HCT116 (cell line): ENCODE results near the gene DCUN1D1. TPM values are rescaled to one million over a fixed set of nuclear protein-coding genes. Genes with fewer than 3 reads are reported as not detected.

Source experiments
- ATAC-seq: fragments of 200-7000 bp; cut with Tn5 transposase; 2 replicates; pipeline ENCODE4 v1.9.1; 2020; ENCODE audit warnings: mild to moderate bottlenecking, moderate library complexity
- BruUV-seq: library from RNA; stranded (reverse); fragments of 400-500 nt; replicated peaks from 2 replicates; lab custom pipeline; 2021; lab: Mats Ljungman, UMichigan
- CTCF ChIA-PET: fragments of 300-600 bp; sonication (Branson Sonifier 250); formaldehyde crosslinking; loops from one replicate; lab custom pipeline; 2021; ENCODE audit warnings: antibody characterized with exemption; lab: Charles Lee
- POLR2A ChIA-PET: fragments of 300-600, 350-600 bp; sonication (Branson Sonifier 250); formaldehyde crosslinking; loops from one replicate; lab custom pipeline; 2021; ENCODE audit warnings: antibody characterized with exemption; lab: Charles Lee
- RAD21 ChIA-PET, 2 experiments: fragments of 300-600 bp; sonication (Branson Sonifier 250); formaldehyde crosslinking; loops; one replicate each; lab custom pipeline; 2023; ENCODE audit warnings: low total read pairs in 2 of 2; ENCODE audit not compliant: uncharacterized antibody in 2 of 2, unreplicated experiment in 2 of 2, low non-redundant PET in 1 of 2; lab: Charles Lee
- DNase-seq: peaks from one replicate; pipeline ENCODE4 v3.0.0-alpha.2; 2010; ENCODE audit warnings: low read depth, low spot score
- H2AFZ ChIP-seq: fragments of 200-600 bp; shearing (Covaris generic), sonication (generic); 2 replicates; pipeline ENCODE4 v1.6.1; 2017; ENCODE audit warnings: low read depth, mixed run types, mixed read lengths, antibody characterized with exemption, low read length; ENCODE audit not compliant: poor library complexity, severe bottlenecking
- H3K27ac ChIP-seq: 2 replicates; pipeline ENCODE4 v1.5.1; 2012; ENCODE audit warnings: low read depth, low read length
- H3K27me3 ChIP-seq: fragments of 200-600 bp; sonication (generic); 2 replicates; pipeline ENCODE4 v1.6.1; 2016; ENCODE audit warnings: mixed run types, low read length, mixed read lengths; ENCODE audit not compliant: insufficient read depth
- H3K36me3 ChIP-seq, 2 experiments: fragments of 200-500 bp in 1 of 2; fragments of 200-600 bp in 1 of 2; sonication (Bioruptor generic) in 1 of 2; sonication (generic) in 1 of 2; 2 replicates each; pipeline versions ENCODE4 v1.5.1 to v1.6.1; 2014 to 2016; ENCODE audit warnings: low read length in 2 of 2, inconsistent platforms in 1 of 2, mixed read lengths in 1 of 2, mixed run types in 1 of 2; ENCODE audit not compliant: insufficient read depth in 2 of 2, control insufficient read depth in 1 of 2
- H3K4me1 ChIP-seq, 2 experiments: fragments of 200-600 bp in 1 of 2; sonication (generic) in 1 of 2; 2 replicates each; pipeline versions ENCODE4 v1.5.1 to v1.6.1; 2012 to 2017; ENCODE audit warnings: low read length in 2 of 2, inconsistent platforms in 1 of 2, mild to moderate bottlenecking in 1 of 2, mixed read lengths in 1 of 2, mixed run types in 1 of 2, moderate library complexity in 1 of 2; ENCODE audit not compliant: insufficient read depth in 2 of 2, control insufficient read depth in 1 of 2
- H3K4me2 ChIP-seq: fragments of 200-600 bp; sonication (generic); 2 replicates; pipeline ENCODE4 v1.6.1; 2017; ENCODE audit warnings: mixed run types, low read length, mixed read lengths
- H3K4me3 ChIP-seq, 2 experiments: fragments of 200-600 bp in 1 of 2; sonication (generic) in 1 of 2; replicated peaks in 1 of 2; 2 replicates each; pipeline ENCODE4 v1.5.1; 2011 to 2016; ENCODE audit warnings: low read length in 2 of 2, control low read depth in 1 of 2, low read depth in 1 of 2, mild to moderate bottlenecking in 1 of 2, mixed read lengths in 1 of 2, mixed run types in 1 of 2
- H3K79me2 ChIP-seq: fragments of 200-600 bp; sonication (generic); 2 replicates; pipeline ENCODE4 v1.6.1; 2017; ENCODE audit warnings: mild to moderate bottlenecking, mixed run types, low read length, moderate library complexity, mixed read lengths; ENCODE audit not compliant: insufficient read depth
- H3K9ac ChIP-seq: fragments of 200-600 bp; sonication (generic); 2 replicates; pipeline ENCODE4 v1.6.1; 2016; ENCODE audit warnings: low read length, mixed read lengths
- H3K9me2 ChIP-seq: fragments of 200-600 bp; sonication (generic), shearing (Covaris generic); 2 replicates; pipeline ENCODE4 v1.6.1; 2017; ENCODE audit warnings: mixed run types, mild to moderate bottlenecking, moderate library complexity; ENCODE audit not compliant: insufficient read depth
- H3K9me3 ChIP-seq, 2 experiments: fragments of 200-500 bp in 1 of 2; fragments of 200-600 bp in 1 of 2; sonication (Bioruptor generic) in 1 of 2; sonication (generic) in 1 of 2; 2 replicates each; pipeline ENCODE4 v1.6.1; 2014 to 2017; ENCODE audit warnings: low read length in 2 of 2, mixed read lengths in 2 of 2, inconsistent platforms in 1 of 2, low read depth in 1 of 2, mild to moderate bottlenecking in 1 of 2, mixed run types in 1 of 2, moderate library complexity in 1 of 2; ENCODE audit not compliant: control insufficient read depth in 1 of 2, insufficient read depth in 1 of 2
- H4K20me1 ChIP-seq: fragments of 200-600 bp; sonication (generic), shearing (Covaris generic); 2 replicates; pipeline ENCODE4 v1.6.1; 2017; ENCODE audit warnings: mixed run types, mild to moderate bottlenecking, moderate library complexity; ENCODE audit not compliant: insufficient read depth
- CEBPB ChIP-seq: IDR thresholded peaks from 2 replicates; pipeline ENCODE4 v1.6.1; 2012; ENCODE audit warnings: low read depth
- EGR1 ChIP-seq: IDR thresholded peaks from 2 replicates; pipeline ENCODE4 v1.6.1; 2012; ENCODE audit warnings: low read depth
- ELF1 ChIP-seq: IDR thresholded peaks from 2 replicates; pipeline ENCODE4 v1.6.1; 2012; ENCODE audit warnings: low read depth, borderline replicate concordance
- EZH2 ChIP-seq: fragments of 200-600 bp; sonication (generic); IDR thresholded peaks from 2 replicates; pipeline ENCODE4 v1.6.1; 2017; ENCODE audit warnings: antibody characterized with exemption, mixed run types
- FOSL1 ChIP-seq: IDR thresholded peaks from 2 replicates; pipeline ENCODE4 v1.6.1; 2012; ENCODE audit warnings: low read depth
- MAX ChIP-seq: IDR thresholded peaks from 2 replicates; pipeline ENCODE4 v1.6.1; 2012
- POLR2A ChIP-seq: IDR thresholded peaks from 2 replicates; pipeline ENCODE4 v1.7.0; 2011; ENCODE audit warnings: borderline replicate concordance; ENCODE audit not compliant: insufficient read depth, insufficient read length; ENCODE audit errors: extremely low read depth
- POLR2AphosphoS5 ChIP-seq: IDR thresholded peaks from 2 replicates; pipeline ENCODE4 v1.6.1; 2011; ENCODE audit warnings: mild to moderate bottlenecking, low read depth, low read length, moderate library complexity
- REST ChIP-seq: IDR thresholded peaks from 2 replicates; pipeline ENCODE4 v1.6.1; 2012; ENCODE audit warnings: low read depth
- SIN3A ChIP-seq: IDR thresholded peaks from 2 replicates; pipeline ENCODE4 v1.6.1; 2012; ENCODE audit warnings: low read depth
- SP1 ChIP-seq: IDR thresholded peaks from 2 replicates; pipeline ENCODE4 v1.6.1; 2012; ENCODE audit warnings: low read depth
- SRF ChIP-seq: IDR thresholded peaks from 2 replicates; pipeline ENCODE4 v1.6.1; 2012; ENCODE audit warnings: low read depth
- TCF7L2 ChIP-seq: IDR thresholded peaks from 2 replicates; pipeline ENCODE4 v1.7.0; 2011; ENCODE audit warnings: borderline replicate concordance, inconsistent platforms; ENCODE audit not compliant: insufficient read depth, insufficient read length; ENCODE audit errors: extremely low read depth
- YY1 ChIP-seq: IDR thresholded peaks from 2 replicates; pipeline ENCODE4 v1.6.1; 2011; ENCODE audit warnings: low read length, low read depth, moderate library complexity, mild to moderate bottlenecking; ENCODE audit not compliant: insufficient replicate concordance; ENCODE audit errors: extremely low read depth
- ZBTB33 ChIP-seq: IDR thresholded peaks from 2 replicates; pipeline ENCODE4 v1.6.1; 2011; ENCODE audit warnings: mild to moderate bottlenecking, low read length, moderate library complexity; ENCODE audit not compliant: insufficient replicate concordance; ENCODE audit errors: extremely low read depth
- ZFX ChIP-seq: fragments of 450-650 bp; IDR thresholded peaks from 2 replicates; pipeline ENCODE4 v1.6.1; 2017
- intact Hi-C: fragments of 100-400 bp; cut with micrococcal nuclease; formaldehyde crosslinking; loops from 2 replicates; pipeline ENCODE4 v1.10.0; 2022
- total RNA-seq: library from RNA; stranded (reverse); gene quantifications from one replicate; pipeline ENCODE4 v1.2.1, GENCODE V29; 2021; ENCODE audit not compliant: unreplicated experiment

DCUN1D1 gene
- total RNA-seq, 1 experiment from 2014 or later: 46.9 TPM

GRCh38 chr3:182919866-182920357 lies 60.4 kb downstream of the DCUN1D1 start:
- H3K9me3 ChIP-seq: no peaks in the 10 kb centered on the region
- no TSS peak for BruUV-seq
- ChIA-PET CTCF (no interaction called here), RAD21 (no interaction called here), POLR2A (no interaction called here)
- ATAC-seq (no peak), DNase-seq (no peak)
- TF ChIP-seq EZH2: no peak
- H3K79me2 ChIP-seq: no peaks in the 10 kb centered on the region
- intact Hi-C loops: no loop called here
- peak overlapping the region; percentile 34; the same call in 1 of the 2 replicates for H3K4me2 ChIP-seq
- H3K27me3 ChIP-seq: no peaks in the 10 kb centered on the region
- no peak overlapping the region for H3K4me3 ChIP-seq
- no peaks in the 10 kb centered on the region for H3K36me3 ChIP-seq
- no peak overlapping the region for H2AFZ ChIP-seq
- no peaks in the 10 kb centered on the region for H4K20me1 ChIP-seq
- H3K27ac ChIP-seq: no peak overlapping the region
- no peak overlapping the region for H3K9ac ChIP-seq
- H3K4me1 ChIP-seq: peaks cover 9 to 12% of the 10 kb centered on the region in 2 experiments
- no peaks in the 10 kb centered on the region for H3K9me2 ChIP-seq

GRCh38 chr3:182917134-182917533 lies 63.2 kb downstream of the DCUN1D1 start:
- no TSS peak for BruUV-seq

More at GRCh38 chr3:182917134-182917533, 63.2 kb downstream of the DCUN1D1 start:
- no peak for ATAC-seq
- DNase-seq: no peak
- CTCF ChIA-PET: no interaction called here
- H3K4me2 ChIP-seq: no peak overlapping the region
- RAD21 ChIA-PET: no interaction called here
- no peak overlapping the region for H3K27ac ChIP-seq
- no peaks in the 10 kb centered on the region for H3K9me2 ChIP-seq
- no peaks in the 10 kb centered on the region; the same call in 1 of the 2 replicates for H4K20me1 ChIP-seq
- H3K27me3 ChIP-seq: no peaks in the 10 kb centered on the region
- TF ChIP-seq POLR2A (no peak), SP1 (no peak), POLR2AphosphoS5 (no peak), CEBPB (no peak), ELF1 (no peak), FOSL1 (no peak), ZBTB33 (no peak), MAX (no peak), SIN3A (no peak), TCF7L2 (no peak), ZFX (no peak), YY1 (no peak), SRF (no peak), REST (no peak), EGR1 (no peak)
- TF ChIP-seq, all 23 proteins: peak for 0
- no peak overlapping the region for H3K9ac ChIP-seq
- H3K4me1 ChIP-seq: peaks cover 13 to 14% of the 10 kb centered on the region in 2 experiments
- no peaks in the 10 kb centered on the region for H3K9me3 ChIP-seq
- POLR2A ChIA-PET: no interaction called here
- 0 out of 4 replicates have a peak, but pooled peaks cover 0 to 2% of the 10 kb centered on the region in 2 experiments for H3K36me3 ChIP-seq
- intact Hi-C loops: no loop called here
- no peak overlapping the region for H2AFZ ChIP-seq
- no peaks in the 10 kb centered on the region for H3K79me2 ChIP-seq
- H3K4me3 ChIP-seq: no peak overlapping the region
